Upper lobe of left lung (tissue), 6 donors: Measurements from ENCODE around the gene KRT3. TPM values are rescaled to one million over a fixed set of nuclear protein-coding genes. Genes with fewer than 3 reads are reported as not detected.
A peak's percentile ranks its signal among the peaks of the same experiment; 100 is the strongest.

Experiments used
- ATAC-seq, 2 donors: fragments of 200-7000 bp; cut with Tn5 transposase; one replicate each; pipeline ENCODE4 v1.9.1; 2022; ENCODE audit warnings: mild to moderate bottlenecking in 2 of 2, moderate library complexity in 2 of 2; ENCODE audit not compliant: low FRiP score in 2 of 2
- DNase-seq, 2 donors: peaks; one replicate each; pipeline ENCODE4 v3.0.0-alpha.2; 2019 to 2020
- H3K27ac ChIP-seq, 4 donors: fragments of 200-600 bp; sonication (generic); one replicate each; pipeline ENCODE4 v1.5.1; 2016 to 2019
- H3K27me3 ChIP-seq, 4 donors: fragments of 200-600 bp; sonication (generic); one replicate each; pipeline ENCODE4 v1.5.1; 2017 to 2019
- H3K36me3 ChIP-seq, 4 donors: fragments of 200-600 bp; sonication (generic); one replicate each; pipeline ENCODE4 v1.5.1; 2016 to 2019
- H3K4me1 ChIP-seq, 4 donors: fragments of 200-600 bp; sonication (generic); one replicate each; pipeline ENCODE4 v1.5.1; 2018 to 2019
- H3K4me3 ChIP-seq, 4 donors: fragments of 200-600 bp; sonication (generic); one replicate each; pipeline ENCODE4 v1.5.1; 2017 to 2019; ENCODE audit warnings: mild to moderate bottlenecking in 2 of 4, moderate library complexity in 1 of 4
- H3K9me3 ChIP-seq, 4 donors: fragments of 200-600 bp; sonication (generic); one replicate each; pipeline ENCODE4 v1.5.1; 2018 to 2019
- EP300 ChIP-seq, 4 donors: sonication (generic); formaldehyde crosslinking; IDR thresholded peaks; one replicate each; pipeline ENCODE4 v1.5.1; 2017; ENCODE audit warnings: antibody characterized with exemption in 4 of 4, control low read depth in 2 of 4
- POLR2A ChIP-seq, 4 donors: fragments of 450-650 bp; IDR thresholded peaks; one replicate each; pipeline ENCODE4 v1.5.1; 2016 to 2017; ENCODE audit warnings: antibody characterized with exemption in 4 of 4, mild to moderate bottlenecking in 2 of 4
- POLR2AphosphoS5 ChIP-seq, 2 donors: sonication (generic); formaldehyde crosslinking; IDR thresholded peaks; one replicate each; pipeline ENCODE4 v1.5.1; 2017; ENCODE audit warnings: antibody characterized with exemption in 2 of 2
- WGBS, 2 donors: methylation state at CpG; one replicate each; pipeline ENCODE4 v1.1.5; 2017 to 2018; 5-methylcytosine and 5-hydroxymethylcytosine counted together
- total RNA-seq, 6 donors: library from RNA; depleted of rRNA in 4 of 6; stranded (reverse); fragments of >200 nt in 4 of 6; gene quantifications; one replicate each; pipeline versions ENCODE4 v1.1.0 to v1.2.1, GENCODE V29; 2016 to 2021
- TF ChIP-seq, protein P1 (sequence below), 6 experiments: fragments of 450-650 bp in 4 of 6; fragments of 200-600 bp in 2 of 6; sonication (generic) in 2 of 6; IDR thresholded peaks; one replicate each; pipeline ENCODE4 v1.5.1; 2016 to 2019; ENCODE audit warnings: antibody characterized with exemption in 6 of 6
- donor health status: DM: no; HTN: no; CAD: no; lungs with moderate emphysema.
- donor health status: DM: no; HTN: yes; CAD: no; lungs with severe emphysema.

KRT3 gene
- total RNA-seq, 6 donors from 2014 or later: not detected

DNA sequence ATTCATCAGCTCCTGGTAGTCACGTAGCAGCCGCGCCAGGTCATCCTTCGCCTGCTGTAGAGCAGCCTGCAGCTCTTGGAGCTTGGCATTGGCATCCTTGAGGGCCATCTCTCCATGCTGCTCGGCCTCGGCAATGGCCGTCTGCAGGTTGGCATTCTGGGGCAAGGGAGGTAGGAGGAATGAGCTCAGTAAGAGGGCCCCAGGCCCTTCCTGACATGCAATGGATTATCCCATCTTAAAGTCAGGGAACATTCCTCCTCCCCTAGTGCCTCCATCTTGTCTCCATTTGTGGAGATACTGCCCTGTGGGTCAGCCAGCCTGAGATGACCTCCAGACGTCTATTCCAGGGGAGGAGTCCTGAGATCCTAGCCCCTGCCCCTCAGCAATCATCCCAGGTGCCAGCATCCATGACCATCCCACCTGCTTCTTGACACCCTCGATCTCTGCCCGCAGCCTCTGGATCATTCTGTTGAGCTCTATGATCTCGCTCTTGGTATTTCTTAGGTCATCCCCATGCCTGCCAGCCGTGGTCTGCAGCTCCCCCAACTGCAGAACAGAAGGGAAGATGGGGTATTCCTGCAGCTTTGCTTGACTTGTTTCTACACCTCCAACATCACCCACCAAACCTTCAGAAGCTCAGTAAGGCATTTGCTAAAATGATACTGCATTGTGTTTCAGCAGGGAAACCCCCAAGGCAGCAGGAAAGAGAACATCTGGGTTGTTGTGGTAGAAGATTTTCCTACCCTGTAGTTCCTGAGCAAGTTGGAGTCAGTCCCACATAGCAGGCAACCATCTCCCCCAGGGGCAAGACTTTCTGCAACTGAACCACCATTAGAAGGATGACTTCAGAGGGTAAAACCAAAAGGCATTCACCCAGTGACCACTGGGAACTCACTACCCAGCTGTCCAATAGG lies 4.4 kb downstream of the KRT3 start:
- ATAC-seq (no peak), DNase-seq (no peak)
- Histone ChIP-seq H3K4me3 (no peak overlapping the region), H3K27me3 (peaks cover 0 to 24% (median 2%) of the 10 kb centered on the region in 4 donors), H3K27ac (no peak overlapping the region), H3K4me1 (peaks cover 2 to 20% (median 9%) of the 10 kb centered on the region in 4 donors), H3K9me3 (no peaks in the 10 kb centered on the region), H3K36me3 (no peaks in the 10 kb centered on the region)
- 87 to 92% methylated on average over 7 to 12 of the region's 12 CpGs for WGBS, 2 donors
- TF ChIP-seq POLR2A (IDR thresholded peaks at IDR 0.05): no peak
- TF ChIP-seq POLR2AphosphoS5 (IDR thresholded peaks at IDR 0.05): no peak
- TF ChIP-seq, protein P1, sequence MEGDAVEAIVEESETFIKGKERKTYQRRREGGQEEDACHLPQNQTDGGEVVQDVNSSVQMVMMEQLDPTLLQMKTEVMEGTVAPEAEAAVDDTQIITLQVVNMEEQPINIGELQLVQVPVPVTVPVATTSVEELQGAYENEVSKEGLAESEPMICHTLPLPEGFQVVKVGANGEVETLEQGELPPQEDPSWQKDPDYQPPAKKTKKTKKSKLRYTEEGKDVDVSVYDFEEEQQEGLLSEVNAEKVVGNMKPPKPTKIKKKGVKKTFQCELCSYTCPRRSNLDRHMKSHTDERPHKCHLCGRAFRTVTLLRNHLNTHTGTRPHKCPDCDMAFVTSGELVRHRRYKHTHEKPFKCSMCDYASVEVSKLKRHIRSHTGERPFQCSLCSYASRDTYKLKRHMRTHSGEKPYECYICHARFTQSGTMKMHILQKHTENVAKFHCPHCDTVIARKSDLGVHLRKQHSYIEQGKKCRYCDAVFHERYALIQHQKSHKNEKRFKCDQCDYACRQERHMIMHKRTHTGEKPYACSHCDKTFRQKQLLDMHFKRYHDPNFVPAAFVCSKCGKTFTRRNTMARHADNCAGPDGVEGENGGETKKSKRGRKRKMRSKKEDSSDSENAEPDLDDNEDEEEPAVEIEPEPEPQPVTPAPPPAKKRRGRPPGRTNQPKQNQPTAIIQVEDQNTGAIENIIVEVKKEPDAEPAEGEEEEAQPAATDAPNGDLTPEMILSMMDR (IDR thresholded peaks at IDR 0.05): no peak
- no peak for TF ChIP-seq EP300 (IDR thresholded peaks at IDR 0.05)

DNA sequence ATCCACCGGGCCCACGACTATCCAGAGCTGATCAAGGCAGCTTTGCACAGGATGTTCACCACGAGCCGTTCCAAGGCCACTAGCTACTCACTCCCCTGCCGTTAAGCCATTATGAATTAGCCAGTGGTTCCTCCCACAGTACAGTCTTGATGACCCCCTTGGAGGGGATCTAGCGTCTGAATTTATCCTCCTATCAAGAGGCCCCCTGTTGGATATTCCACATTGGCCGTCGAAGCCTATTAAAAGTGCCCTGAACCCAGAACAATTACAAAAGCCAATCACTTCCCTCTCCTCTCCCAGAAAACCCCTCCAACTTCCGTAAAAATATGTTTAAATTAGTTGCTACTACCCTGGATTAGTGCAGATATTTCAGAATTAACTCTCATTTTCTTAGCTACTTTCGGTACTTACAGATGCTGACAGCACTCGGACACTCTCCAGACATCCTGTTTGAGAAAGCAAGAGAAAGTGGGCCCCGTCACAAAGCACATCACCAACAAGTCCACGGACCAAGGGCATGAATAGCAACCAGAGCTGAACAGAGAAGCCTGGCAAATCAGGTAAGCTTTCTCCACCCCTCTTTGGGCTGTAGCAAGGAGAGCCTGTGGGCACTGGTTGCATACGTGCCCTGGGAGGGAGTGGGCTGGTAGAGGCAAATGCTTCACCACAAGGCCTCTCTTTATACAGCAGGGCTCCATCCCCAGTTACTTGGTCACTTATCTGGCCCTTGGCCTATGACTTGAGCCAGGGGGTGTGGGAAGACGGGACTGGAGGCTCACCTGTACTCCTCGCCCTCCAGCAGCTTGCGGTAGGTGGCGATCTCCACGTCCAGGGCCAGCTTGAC lies 5.3 kb downstream of the KRT3 start:
- Histone ChIP-seq H3K27me3 (peaks cover 0 to 24% (median 2%) of the 10 kb centered on the region in 4 donors), H3K4me3 (no peak overlapping the region)
- 64 to 82% methylated on average over 12 to 19 of the region's 19 CpGs for WGBS, 2 donors

DNA sequence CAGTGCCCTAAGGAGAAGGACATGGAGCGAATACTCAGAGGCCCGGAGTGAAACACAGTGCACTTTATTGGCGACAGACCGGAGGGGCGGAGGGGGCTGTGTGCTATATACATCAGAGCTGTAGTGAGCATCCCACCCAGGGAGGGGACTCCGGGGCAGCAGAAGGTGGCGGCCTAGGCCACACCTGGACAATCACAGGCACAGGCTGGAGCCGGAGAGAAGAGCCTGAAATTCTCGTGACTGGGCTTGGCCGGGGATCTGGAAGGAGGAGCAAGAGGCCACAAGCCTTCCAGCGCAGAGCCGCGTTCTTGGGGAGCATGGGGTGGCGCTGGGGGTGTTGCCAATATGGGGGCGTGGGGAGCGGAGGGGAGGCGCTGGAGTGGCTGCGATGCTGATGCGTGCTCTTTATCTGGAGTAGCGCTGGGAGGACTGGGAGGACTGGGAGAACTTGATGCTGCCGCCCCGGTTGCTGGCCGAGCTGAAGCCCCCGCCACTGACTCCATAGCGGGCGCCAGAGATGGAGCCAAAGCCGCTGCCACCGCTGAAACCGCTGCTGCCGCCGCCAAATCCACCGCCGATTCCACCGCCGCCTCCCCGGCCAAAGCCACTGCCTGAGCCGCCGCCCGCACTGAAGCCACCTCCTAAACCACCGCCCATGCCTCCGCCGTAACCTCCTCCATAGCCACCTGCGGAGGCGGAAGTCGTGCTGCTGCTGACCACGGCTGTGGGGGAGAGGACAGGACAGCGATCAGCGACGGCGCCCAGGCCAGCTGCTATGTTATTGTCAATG lies 6.1 kb downstream of the KRT3 start:
- 19 to 59% methylated on average over 17 to 46 of the region's 50 CpGs for WGBS, 2 donors
- DNase-seq (peak in 1 of 2 donors; percentile 84), ATAC-seq (no peak)
- H3K36me3 ChIP-seq: no peaks in the 10 kb centered on the region
- peaks cover 2 to 20% (median 9%) of the 10 kb centered on the region in 4 donors for H3K4me1 ChIP-seq
- TF ChIP-seq POLR2AphosphoS5 (IDR thresholded peaks at IDR 0.05) (no peak), POLR2A (IDR thresholded peaks at IDR 0.05) (no peak), EP300 (IDR thresholded peaks at IDR 0.05) (no peak)
- TF ChIP-seq, protein P1 (IDR thresholded peaks at IDR 0.05): no peak
- H3K9me3 ChIP-seq: no peaks in the 10 kb centered on the region
- H3K4me3 ChIP-seq: no peak overlapping the region
- peaks cover 0 to 24% (median 2%) of the 10 kb centered on the region in 4 donors for H3K27me3 ChIP-seq
- no peak overlapping the region for H3K27ac ChIP-seq

More for the DNA sequence above, 5.3 kb downstream of the KRT3 start:
- no peak overlapping the region for H3K27ac ChIP-seq
- TF ChIP-seq POLR2AphosphoS5 (IDR thresholded peaks at IDR 0.05) (no peak), POLR2A (IDR thresholded peaks at IDR 0.05) (no peak), EP300 (IDR thresholded peaks at IDR 0.05) (no peak)
- TF ChIP-seq, protein P1 (IDR thresholded peaks at IDR 0.05): no peak
- H3K36me3 ChIP-seq: no peaks in the 10 kb centered on the region
- H3K4me1 ChIP-seq: peaks cover 2 to 20% (median 9%) of the 10 kb centered on the region in 4 donors
- no peak for DNase-seq
- H3K9me3 ChIP-seq: no peaks in the 10 kb centered on the region
- no peak for ATAC-seq

DNA sequence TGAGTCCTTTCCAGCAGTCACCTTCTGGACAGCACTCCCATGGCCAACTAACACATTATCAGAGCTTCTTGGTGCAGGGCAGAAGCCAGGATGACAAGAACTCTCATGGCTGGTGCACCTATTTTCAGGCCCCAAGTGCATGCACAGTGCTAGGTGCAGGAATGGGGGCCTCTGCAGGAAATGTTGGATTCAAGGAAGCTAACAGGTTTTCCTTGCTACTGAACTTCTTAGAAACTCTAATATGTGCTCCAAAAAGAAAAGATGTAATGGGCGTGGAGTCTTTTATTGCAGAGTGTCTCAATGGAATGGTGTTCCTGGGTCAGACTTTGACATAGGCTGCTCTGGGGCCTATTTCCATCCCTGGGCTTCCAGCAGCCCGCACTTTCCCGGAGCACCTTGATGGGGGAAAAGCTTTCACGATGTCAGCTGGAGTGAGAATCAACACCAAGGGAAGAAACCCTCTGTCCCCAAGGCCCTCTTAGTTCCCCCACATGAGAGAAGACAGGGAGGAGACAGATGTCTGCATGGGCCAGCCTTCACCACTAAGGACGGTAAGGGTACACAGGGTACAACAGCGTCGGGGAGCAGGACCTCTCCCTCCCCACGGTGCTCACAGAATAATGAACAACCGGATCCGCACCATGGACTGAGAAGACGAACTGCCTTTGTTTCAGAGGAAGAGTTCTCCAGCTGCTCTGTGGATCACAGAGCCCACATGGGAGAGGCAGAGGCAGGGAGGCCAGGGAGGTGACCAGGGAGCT lies 6.9 kb downstream of the KRT3 start:
- DNase-seq (no peak), ATAC-seq (no peak)
- Histone ChIP-seq H3K4me3 (no peak overlapping the region), H3K9me3 (no peaks in the 10 kb centered on the region), H3K27ac (no peak overlapping the region), H3K27me3 (peaks cover 0 to 24% (median 2%) of the 10 kb centered on the region in 4 donors), H3K36me3 (no peaks in the 10 kb centered on the region), H3K4me1 (peaks cover 2 to 20% (median 9%) of the 10 kb centered on the region in 4 donors)
- WGBS, 2 donors: 95 to 98% methylated on average over 11 of the region's 11 CpGs
- no peak for TF ChIP-seq POLR2AphosphoS5 (IDR thresholded peaks at IDR 0.05)
- TF ChIP-seq, protein P1 (IDR thresholded peaks at IDR 0.05): no peak
- TF ChIP-seq EP300 (IDR thresholded peaks at IDR 0.05): no peak
- TF ChIP-seq POLR2A (IDR thresholded peaks at IDR 0.05): no peak
